HG02678 (cell line): Measurements from ENCODE around the gene ITGAL.
"Not testable (repeated sequence)": the region's sequence is repeated elsewhere in the genome, so short reads cannot be mapped to it uniquely, and the experiment has no call there.

Experiments
- ATAC-seq: cut with Tn5 transposase; IDR thresholded peaks from one replicate; pipeline ENCODE4 v1.9.1; 2021; ENCODE audit warnings: mild to moderate bottlenecking, moderate library complexity; ENCODE audit not compliant: unreplicated experiment

Gene ITGAL

GRCh38 chr16:30491744-30492308 is 19.3 kb downstream of the ITGAL start:
- no peak for ATAC-seq

DNA sequence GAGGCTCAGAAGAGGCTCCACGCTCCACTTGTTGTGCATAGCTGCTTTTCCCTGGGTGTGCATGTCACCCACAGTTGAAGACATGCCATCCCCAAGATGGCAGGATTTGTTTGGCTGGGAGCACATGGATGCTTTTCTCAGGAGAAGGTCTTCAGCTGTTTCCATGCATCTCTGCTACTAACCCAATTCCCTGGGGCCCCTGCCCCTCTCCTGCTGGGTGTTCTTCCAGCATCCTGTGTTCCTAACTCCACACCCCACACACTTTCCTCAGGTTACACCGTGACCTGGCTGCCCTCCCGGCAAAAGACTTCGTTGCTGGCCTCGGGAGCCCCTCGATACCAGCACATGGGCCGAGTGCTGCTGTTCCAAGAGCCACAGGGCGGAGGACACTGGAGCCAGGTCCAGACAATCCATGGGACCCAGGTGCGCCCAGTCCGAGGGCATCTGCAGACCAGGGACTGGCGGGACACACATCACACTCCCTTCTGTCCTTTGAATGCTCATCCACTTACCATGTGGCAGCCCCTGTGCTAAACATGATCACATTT is 21.5 kb downstream of the ITGAL start:
- no peak for ATAC-seq

- no peak for ATAC-seq
Measured at GRCh38 chr16:30494709-30495108, 22.2 kb downstream of the ITGAL start.

DNA sequence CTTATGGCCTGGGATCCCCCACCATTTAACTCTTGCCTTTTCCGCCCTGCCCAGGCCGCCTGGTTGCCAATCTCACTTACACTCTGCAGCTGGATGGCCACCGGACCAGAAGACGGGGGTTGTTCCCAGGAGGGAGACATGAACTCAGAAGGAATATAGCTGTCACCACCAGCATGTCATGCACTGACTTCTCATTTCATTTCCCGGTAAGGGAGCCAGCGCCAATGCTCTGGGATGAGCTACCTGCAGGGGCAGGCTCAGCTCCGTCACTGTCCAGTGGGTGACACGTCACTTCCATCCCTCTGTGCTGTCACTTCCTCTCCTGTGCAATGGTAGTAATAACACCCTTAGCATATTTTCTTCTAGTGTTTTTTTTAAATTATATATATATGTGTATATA is 26.7 kb downstream of the ITGAL start:
- no peak for ATAC-seq

GRCh38 chr16:30503403-30504296 is 31.1 kb downstream of the ITGAL start:
- no peak for ATAC-seq

- ATAC-seq, result no peak
Measured at GRCh38 chr16:30509081-30509765, 36.7 kb downstream of the ITGAL start.

GRCh38 chr16:30510376-30510938 is 37.9 kb downstream of the ITGAL start:
- no peak for ATAC-seq

DNA sequence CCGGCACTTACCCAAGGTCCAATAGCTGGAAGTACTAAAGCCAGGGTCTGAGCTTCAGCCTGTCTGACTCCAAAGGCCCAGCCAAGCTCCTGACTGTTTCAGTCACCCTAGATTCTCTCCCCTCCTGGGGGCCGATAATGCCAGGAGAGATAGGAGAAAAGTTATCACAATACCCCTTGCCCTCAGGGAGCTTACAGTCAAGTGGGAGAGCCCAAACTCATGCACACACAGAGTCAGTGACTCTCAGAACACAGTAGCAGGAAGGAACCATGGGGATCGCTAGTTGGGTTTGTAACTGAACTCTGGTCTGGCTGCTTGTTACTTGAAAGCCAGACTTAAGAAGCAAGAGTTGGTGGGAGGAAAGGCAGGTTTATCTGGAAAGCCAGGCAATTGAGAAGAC is 39.0 kb downstream of the ITGAL start:
- no peak for ATAC-seq

DNA sequence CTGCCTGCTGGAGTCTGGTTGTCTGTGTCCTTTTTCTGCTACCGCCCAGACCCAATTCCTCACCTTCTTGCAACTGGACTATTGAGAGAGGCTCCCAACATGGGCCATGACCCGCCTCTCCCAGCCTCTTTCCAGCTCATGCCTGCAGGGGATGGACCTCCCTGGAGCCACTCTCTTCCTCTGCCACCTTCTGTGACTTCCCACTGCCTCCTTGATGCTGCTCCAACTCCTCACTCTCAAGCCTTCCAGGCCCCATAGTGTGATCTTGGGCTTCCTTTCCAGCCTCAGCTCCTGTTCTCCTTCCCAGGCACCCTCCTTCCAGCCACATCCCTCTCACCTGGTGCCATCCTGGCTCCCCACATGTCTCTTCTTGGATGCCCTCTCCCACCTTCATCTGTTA is 42.7 kb downstream of the ITGAL start:
- no peak for ATAC-seq

- no peak for ATAC-seq
Measured at GRCh38 chr16:30518552-30518951, 46.0 kb downstream of the ITGAL start.

DNA sequence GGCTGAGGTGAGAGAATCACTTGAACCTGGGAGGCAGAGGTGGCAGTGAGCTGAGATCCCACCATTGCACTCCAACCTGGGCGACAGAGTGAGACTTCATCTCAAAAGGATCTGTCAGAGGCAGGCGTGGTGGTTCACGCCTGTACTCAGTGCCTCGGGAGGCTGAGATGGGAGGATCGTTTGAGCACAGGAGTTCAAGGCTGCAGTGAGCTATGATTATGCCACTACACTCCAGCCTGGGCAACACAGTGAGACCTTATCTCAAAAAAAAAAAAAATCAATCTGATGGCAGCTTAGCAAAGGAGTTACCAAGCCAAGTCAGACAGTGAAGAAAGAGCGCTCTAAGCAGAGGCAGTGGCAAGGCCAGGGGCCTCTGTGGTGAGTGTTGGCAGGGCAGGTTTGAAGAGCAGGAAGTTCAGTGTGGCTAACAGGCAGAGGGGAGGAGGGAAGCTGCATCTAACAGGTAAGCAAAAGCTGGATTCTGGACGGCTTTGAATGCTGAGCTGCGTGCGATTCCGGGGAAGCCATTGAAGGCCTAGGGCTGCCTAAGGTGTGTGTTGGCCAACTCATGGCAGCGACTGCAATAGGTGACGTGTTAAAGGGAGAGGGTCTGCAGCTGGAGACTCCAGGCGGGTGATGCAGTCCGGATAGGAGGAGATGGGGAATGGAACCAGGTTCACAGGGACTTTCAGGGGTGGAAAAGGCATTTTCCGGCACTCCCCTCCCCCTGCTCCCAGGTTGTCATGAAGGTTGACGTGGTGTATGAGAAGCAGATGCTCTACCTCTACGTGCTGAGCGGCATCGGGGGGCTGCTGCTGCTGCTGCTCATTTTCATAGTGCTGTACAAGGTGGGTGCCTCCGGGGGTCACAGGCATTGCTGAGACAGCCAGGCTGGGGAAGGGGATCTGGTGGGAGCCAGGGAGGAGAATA is 46.8 kb downstream of the ITGAL start:
- no peak for ATAC-seq

- no peak for ATAC-seq
Measured at GRCh38 chr16:30521476-30521872, 48.9 kb downstream of the ITGAL start.

DNA sequence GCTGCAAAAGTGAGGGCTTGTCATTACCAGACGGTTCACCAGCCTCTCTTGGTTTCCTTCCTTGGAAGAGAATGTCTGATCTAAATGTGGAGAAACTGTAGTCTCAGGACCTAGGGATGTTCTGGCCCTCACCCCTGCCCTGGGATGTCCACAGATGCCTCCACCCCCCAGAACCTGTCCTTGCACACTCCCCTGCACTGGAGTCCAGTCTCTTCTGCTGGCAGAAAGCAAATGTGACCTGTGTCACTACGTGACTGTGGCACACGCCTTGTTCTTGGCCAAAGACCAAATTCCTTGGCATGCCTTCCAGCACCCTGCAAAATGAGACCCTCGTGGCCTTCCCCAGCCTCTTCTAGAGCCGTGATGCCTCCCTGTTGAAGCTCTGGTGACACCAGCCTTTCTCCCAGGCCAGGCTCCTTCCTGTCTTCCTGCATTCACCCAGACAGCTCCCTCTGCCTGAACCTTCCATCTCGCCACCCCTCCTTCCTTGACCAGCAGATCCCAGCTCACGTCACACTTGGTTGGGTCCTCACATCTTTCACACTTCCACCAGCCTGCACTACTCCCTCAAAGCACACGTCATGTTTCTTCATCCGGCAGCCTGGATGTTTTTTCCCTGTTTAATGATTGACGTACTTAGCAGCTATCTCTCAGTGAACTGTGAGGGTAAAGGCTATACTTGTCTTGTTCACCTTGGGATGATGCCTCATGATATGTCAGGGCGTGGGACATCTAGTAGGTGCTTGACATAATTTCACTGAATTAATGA is 49.5 kb downstream of the ITGAL start:
- no peak for ATAC-seq

DNA sequence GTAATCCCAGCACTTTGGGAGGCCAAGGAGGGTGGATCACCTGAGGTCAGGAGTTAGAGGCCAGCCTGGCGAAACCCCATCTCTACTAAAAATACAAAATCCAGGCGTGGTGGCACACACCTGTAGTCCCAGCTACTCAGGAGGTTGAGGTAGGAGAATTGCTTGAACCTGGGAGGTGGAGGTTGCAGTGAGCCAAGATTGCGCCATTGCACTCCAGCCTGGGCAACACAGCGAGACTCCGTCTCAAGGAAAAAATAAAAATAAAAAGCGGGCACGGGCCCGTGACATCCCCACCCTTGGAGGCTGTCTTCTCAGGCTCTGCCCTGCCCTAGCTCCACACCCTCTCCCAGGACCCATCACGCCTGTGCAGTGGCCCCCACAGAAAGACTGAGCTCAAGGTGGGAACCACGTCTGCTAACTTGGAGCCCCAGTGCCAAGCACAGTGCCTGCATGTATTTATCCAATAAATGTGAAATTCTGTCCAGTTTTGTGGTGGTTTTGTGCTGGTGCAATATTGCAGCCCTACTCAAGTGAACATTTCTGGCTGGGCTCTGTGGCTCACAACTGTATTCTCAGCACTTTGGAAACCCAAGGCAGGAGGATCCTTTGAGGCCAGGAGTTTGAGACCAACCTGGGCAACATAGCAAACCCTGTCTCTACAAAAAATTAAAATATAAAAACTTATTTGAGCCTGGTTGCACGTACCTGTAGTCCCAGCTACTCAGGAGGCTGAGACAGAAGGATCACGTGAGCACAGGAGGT is 50.3 kb downstream of the ITGAL start:
- not testable (repeated sequence) for ATAC-seq

DNA sequence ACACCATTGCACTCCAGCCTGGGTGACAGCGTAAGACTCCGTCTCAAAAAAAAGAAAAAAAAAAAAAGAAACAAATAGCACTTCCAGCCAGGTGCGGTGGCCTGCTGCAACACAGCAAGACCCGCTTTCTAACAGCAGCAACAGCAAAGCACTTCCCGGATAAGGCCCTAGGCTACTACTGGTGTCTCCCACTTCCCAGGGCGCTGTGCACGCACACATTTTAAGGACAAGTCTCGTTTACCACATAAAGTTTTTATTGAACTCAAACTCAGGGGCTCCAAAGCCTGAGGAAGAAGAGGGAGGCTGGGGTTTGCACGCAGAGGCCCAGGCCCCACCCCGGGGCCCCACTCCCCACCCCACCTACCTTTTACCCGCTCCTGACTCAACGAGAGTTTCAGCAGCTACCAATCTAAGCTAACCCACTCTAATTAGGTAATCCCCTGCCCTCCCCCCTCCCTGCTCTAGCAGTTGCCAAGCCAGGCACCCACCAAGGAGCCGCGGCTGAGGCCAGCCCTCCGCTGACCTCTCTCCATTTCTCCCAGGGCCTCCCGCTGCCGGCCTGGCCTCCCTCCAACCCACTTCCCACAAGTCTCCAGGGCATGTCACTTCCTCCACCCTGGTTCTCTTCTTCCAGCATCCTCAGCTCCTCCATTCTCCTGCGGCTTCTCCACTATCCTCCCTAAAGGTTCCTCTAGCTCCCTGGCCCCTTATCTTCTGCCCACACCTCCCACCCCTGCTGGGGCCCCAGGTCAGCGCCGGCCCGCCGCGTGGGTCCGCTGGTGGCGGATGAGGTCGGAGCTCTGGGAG is 51.4 kb downstream of the ITGAL start:
- no peak for ATAC-seq

- no peak for ATAC-seq
Measured at GRCh38 chr16:30524575-30525568, 52.3 kb downstream of the ITGAL start.

GRCh38 chr16:30525844-30526136 is 53.2 kb downstream of the ITGAL start:
- no peak for ATAC-seq
